Measurements from ENCODE around the gene CSK.

CSK gene

DNA sequence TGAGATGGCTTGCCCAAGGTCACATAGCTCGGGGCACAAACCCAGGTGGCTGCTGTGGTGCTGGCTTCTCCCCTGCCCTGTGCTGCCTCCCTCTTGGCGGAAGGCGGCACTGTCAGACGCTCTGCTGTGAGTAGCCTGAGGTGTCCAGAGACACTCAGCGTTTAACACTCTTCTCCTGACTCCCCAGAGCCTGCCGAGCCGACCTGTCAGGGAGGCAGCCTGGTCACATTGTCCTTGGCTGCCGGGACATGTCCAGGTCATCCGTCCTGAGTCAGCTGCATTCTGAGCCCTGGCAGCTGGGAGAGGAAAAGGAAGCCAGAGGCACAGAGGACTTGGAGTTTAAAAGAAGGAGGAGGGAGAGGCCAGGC lies 35.5 kb downstream of the CSK start:
- Histone ChIP-seq H3K36me3 (ENCODE audit: control insufficient read depth, insufficient read depth, low read length) (no peaks in the 10 kb centered on the region), H3K27me3 (replicated peaks; ENCODE audit: control insufficient read depth, insufficient read depth, low read length) (no peaks in the 10 kb centered on the region), H3K4me3 (replicated peaks; ENCODE audit: low read depth, low read length) (no peak overlapping the region)
- TF ChIP-seq CTCF (IDR thresholded peaks at IDR 0.05; ENCODE audit: insufficient read depth, low read length, poor library complexity, severe bottlenecking): no peak
- no peak for DNase-seq (ENCODE audit: extremely low read depth, insufficient read length)

DNA sequence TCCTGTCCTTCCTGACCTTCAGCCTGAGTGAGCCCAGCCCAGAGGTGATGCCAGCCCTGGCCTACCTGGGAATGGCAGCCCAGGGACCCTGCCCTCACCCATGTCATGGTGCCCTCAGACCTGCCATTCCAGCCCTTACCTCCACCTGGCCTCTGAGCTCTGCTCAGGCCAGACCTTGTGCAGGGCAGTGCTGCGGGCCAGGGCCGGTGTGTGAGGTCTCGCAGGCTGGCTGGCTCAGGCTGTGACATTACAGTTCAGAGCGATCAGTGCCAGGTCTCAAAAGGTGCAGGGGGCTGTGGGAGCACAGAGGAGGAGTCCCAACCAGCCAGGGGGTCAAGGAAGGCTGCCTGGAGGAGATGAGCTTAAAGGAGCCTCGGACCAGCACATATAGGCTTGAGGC lies 38.2 kb downstream of the CSK start:
- Histone ChIP-seq H3K4me3 (replicated peaks; ENCODE audit: low read depth, low read length) (no peak overlapping the region), H3K27me3 (replicated peaks; ENCODE audit: control insufficient read depth, insufficient read depth, low read length) (no peaks in the 10 kb centered on the region), H3K36me3 (ENCODE audit: control insufficient read depth, insufficient read depth, low read length) (no peaks in the 10 kb centered on the region)
- no peak for DNase-seq (ENCODE audit: extremely low read depth, insufficient read length)
- no peak for TF ChIP-seq CTCF (IDR thresholded peaks at IDR 0.05; ENCODE audit: insufficient read depth, low read length, poor library complexity, severe bottlenecking)

GRCh38 chr15:74821091-74821789 lies 39.4 kb downstream of the CSK start:
- H3K27me3 ChIP-seq (replicated peaks; ENCODE audit: control insufficient read depth, insufficient read depth, low read length): no peaks in the 10 kb centered on the region; the same call in none of the 2 replicates
- H3K36me3 ChIP-seq (ENCODE audit: control insufficient read depth, insufficient read depth, low read length): no peaks in the 10 kb centered on the region
- H3K4me3 ChIP-seq (replicated peaks; ENCODE audit: low read depth, low read length): 0 out of 2 replicates have a peak overlapping the region, but pooled peaks have one; percentile 2
- peak; percentile 24 for TF ChIP-seq CTCF (IDR thresholded peaks at IDR 0.05; ENCODE audit: insufficient read depth, low read length, poor library complexity, severe bottlenecking)
- DNase-seq (ENCODE audit: extremely low read depth, insufficient read length): peak; percentile 72

DNA sequence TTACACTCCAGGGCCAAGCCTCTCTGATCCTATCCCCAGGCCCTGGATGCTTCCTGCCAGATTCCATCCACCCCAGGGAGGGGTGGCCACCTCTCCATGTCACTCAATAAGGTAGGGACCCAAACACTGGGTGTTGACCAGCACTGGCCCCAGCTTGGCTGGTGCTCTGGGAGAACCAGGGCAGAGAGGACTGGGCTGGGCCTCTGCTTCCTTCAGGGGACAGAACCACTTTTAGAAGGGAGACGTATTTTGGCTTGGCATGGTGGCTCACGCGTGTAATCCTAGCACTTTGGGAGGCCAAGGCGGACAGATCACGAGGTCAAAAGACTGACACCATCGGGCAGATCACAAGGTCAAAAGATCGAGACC lies 39.9 kb downstream of the CSK start:
- Histone ChIP-seq H3K4me3 (replicated peaks; ENCODE audit: low read depth, low read length) (no peak overlapping the region), H3K27me3 (replicated peaks; ENCODE audit: control insufficient read depth, insufficient read depth, low read length) (no peaks in the 10 kb centered on the region; the same call in none of the 2 replicates)
- TF ChIP-seq CTCF (IDR thresholded peaks at IDR 0.05; ENCODE audit: insufficient read depth, low read length, poor library complexity, severe bottlenecking): no peak

DNA sequence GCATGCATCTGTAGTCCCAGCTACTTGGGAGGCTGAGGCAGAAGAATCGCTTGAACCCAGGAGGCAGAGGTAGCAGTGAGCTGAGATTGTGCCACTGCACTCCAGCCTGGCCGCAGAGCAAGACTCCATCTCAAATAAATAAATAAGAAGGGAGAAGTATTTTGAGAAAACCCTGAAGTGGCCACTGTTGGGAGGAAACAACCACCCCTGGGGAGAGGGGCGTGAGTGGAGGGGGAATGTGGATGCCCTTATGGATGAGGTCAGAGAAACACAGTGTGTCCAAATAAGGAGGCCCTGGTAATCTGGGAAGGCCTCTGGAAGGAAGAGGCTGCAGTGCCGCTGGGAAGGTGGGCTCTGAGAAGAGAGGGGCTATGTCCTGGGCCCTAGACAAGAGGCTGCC lies 40.4 kb downstream of the CSK start:
- no peaks in the 10 kb centered on the region; the same call in none of the 2 replicates for H3K27me3 ChIP-seq (replicated peaks; ENCODE audit: control insufficient read depth, insufficient read depth, low read length)
- H3K4me3 ChIP-seq (replicated peaks; ENCODE audit: low read depth, low read length): no peak overlapping the region
- TF ChIP-seq CTCF (IDR thresholded peaks at IDR 0.05; ENCODE audit: insufficient read depth, low read length, poor library complexity, severe bottlenecking): no peak

More for the DNA sequence above, 39.9 kb downstream of the CSK start:
- H3K36me3 ChIP-seq (ENCODE audit: control insufficient read depth, insufficient read depth, low read length): no peaks in the 10 kb centered on the region
- DNase-seq (ENCODE audit: extremely low read depth, insufficient read length): no peak

DNA sequence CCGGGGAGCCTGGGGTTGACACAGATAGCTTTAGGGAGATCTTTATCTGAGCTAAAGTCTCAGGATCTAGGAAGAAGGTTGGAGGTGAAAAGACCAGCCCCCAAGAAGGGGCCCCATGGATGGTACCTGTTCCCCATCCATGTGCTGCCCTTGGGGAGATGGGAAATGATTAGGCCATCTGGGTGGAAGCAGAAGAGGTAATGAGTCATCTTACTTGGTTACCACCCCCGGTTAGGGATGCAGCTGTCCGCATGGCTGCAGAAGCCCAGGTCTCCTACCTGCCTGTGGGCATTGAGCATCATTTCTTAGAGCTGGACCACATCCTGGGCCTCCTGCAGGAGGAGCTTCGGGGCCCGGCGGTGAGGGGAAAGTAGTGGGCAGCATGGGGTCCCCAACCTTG lies 41.4 kb downstream of the CSK start:
- H3K27me3 ChIP-seq (replicated peaks; ENCODE audit: control insufficient read depth, insufficient read depth, low read length): no peaks in the 10 kb centered on the region; the same call in none of the 2 replicates
- no peak for TF ChIP-seq CTCF (IDR thresholded peaks at IDR 0.05; ENCODE audit: insufficient read depth, low read length, poor library complexity, severe bottlenecking)
- DNase-seq (ENCODE audit: extremely low read depth, insufficient read length): no peak
- H3K4me3 ChIP-seq (replicated peaks; ENCODE audit: low read depth, low read length): no peak overlapping the region
- no peaks in the 10 kb centered on the region for H3K36me3 ChIP-seq (ENCODE audit: control insufficient read depth, insufficient read depth, low read length)

More for the DNA sequence above, 40.4 kb downstream of the CSK start:
- H3K36me3 ChIP-seq (ENCODE audit: control insufficient read depth, insufficient read depth, low read length): no peaks in the 10 kb centered on the region
- no peak for DNase-seq (ENCODE audit: extremely low read depth, insufficient read length)

All from GM06990 (cell line).